Uterus (tissue), 4 donors: Measurements from ENCODE around the gene DCDC2B. TPM values are rescaled to one million over a fixed set of nuclear protein-coding genes. Genes with fewer than 3 reads are reported as not detected.

Experiments
- DNase-seq, 2 donors: peaks; one replicate each; pipeline ENCODE4 v3.0.0-alpha.2; 2019 to 2020
- H3K27ac ChIP-seq, 2 donors: fragments of 200-600 bp; sonication (generic); 1 replicate in 1 of 2; 2 replicates in 1 of 2; pipeline ENCODE4 v1.5.1; 2016 to 2018
- H3K27me3 ChIP-seq, 2 donors: fragments of 200-600 bp; sonication (generic); one replicate each; pipeline ENCODE4 v1.5.1; 2018 to 2019; ENCODE audit warnings: control low read depth in 1 of 2
- H3K36me3 ChIP-seq, 2 donors: fragments of 200-600 bp; sonication (generic); one replicate each; pipeline ENCODE4 v1.5.1; 2019; ENCODE audit warnings: control low read depth in 1 of 2
- H3K4me1 ChIP-seq, 2 donors: fragments of 200-600 bp; sonication (generic); one replicate each; pipeline ENCODE4 v1.5.1; 2018 to 2019; ENCODE audit warnings: control low read depth in 1 of 2
- H3K4me3 ChIP-seq, 2 donors: fragments of 200-600 bp; sonication (generic); 1 replicate in 1 of 2; 2 replicates in 1 of 2; pipeline ENCODE4 v1.5.1; 2018 to 2019; ENCODE audit warnings: mild to moderate bottlenecking in 1 of 2
- H3K9me3 ChIP-seq, 2 donors: fragments of 200-600 bp; sonication (generic); one replicate each; pipeline ENCODE4 v1.5.1; 2019; ENCODE audit warnings: control low read depth in 1 of 2
- POLR2A ChIP-seq, 2 donors: fragments of 450-650 bp; IDR thresholded peaks; one replicate each; pipeline ENCODE4 v1.6.1; 2016; ENCODE audit warnings: antibody characterized with exemption in 2 of 2, mild to moderate bottlenecking in 1 of 2, moderate library complexity in 1 of 2
- intact Hi-C: fragments of 100-400 bp; cut with DNase I; formaldehyde crosslinking; loops from one replicate; pipeline ENCODE4 v1.15.1; 2023; ENCODE audit warnings: low total_unique reads
- total RNA-seq, 4 donors: library from RNA; depleted of rRNA in 3 of 4; stranded (reverse); fragments of >200 nt in 3 of 4; gene quantifications; one replicate each; pipeline versions ENCODE4 v1.1.0 to v1.2.4, GENCODE V29; 2014 to 2023
- TF ChIP-seq, protein P1 (sequence below), 4 experiments: fragments of 200-600 bp in 2 of 4; fragments of 450-650 bp in 2 of 4; sonication (generic) in 2 of 4; IDR thresholded peaks; one replicate each; pipeline ENCODE4 v1.5.1; 2016 to 2019; ENCODE audit warnings: antibody characterized with exemption in 4 of 4, mild to moderate bottlenecking in 2 of 4, moderate library complexity in 1 of 4
- donor health status: DM: yes; HTN: yes; CAD: no.

Gene DCDC2B
- total RNA-seq, 4 donors from 2014 or later, result 0.26 to 0.62 TPM; not detected in 2

DNA sequence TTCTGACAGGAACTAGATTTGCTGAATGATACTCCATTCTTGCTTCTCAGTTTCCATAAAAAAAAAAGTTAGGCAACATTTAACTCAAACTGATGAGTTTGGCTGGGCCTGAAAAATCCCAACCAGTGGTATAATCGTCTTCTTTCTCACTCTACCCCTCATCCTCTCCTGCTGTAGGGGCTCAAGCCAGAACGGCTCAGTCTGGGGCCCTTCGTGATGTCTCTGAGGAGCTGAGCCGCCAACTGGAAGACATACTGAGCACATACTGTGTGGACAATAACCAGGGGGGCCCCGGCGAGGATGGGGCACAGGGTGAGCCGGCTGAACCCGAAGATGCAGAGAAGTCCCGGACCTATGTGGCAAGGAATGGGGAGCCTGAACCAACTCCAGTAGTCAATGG lies 27.8 kb upstream of the DCDC2B start:
- TF ChIP-seq, protein P1, sequence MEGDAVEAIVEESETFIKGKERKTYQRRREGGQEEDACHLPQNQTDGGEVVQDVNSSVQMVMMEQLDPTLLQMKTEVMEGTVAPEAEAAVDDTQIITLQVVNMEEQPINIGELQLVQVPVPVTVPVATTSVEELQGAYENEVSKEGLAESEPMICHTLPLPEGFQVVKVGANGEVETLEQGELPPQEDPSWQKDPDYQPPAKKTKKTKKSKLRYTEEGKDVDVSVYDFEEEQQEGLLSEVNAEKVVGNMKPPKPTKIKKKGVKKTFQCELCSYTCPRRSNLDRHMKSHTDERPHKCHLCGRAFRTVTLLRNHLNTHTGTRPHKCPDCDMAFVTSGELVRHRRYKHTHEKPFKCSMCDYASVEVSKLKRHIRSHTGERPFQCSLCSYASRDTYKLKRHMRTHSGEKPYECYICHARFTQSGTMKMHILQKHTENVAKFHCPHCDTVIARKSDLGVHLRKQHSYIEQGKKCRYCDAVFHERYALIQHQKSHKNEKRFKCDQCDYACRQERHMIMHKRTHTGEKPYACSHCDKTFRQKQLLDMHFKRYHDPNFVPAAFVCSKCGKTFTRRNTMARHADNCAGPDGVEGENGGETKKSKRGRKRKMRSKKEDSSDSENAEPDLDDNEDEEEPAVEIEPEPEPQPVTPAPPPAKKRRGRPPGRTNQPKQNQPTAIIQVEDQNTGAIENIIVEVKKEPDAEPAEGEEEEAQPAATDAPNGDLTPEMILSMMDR (IDR thresholded peaks at IDR 0.05), result no peak
- TF ChIP-seq POLR2A (IDR thresholded peaks at IDR 0.05), result no peak
- no peak for DNase-seq

DNA sequence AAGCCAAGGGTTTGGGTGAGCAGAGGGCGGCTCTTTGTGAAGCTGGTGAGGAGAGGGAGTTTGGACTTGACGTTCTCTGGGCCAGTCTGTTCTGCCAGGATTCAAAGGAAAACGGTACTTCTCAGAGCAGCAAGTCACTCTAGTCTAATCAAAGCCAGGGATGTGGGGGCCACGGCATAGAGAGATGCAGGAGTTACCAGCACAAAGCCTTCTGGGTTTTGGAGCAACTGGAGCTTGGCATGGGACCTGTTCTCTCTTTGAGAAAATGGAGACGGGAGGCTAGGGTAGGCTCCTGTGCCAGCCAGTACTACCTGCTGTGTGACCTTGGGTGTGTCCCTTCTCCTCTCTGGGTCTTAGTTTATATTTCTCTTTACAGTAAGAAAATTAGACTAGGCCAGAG lies 27.3 kb upstream of the DCDC2B start:
- Histone ChIP-seq H3K9me3 (no peaks in the 10 kb centered on the region), H3K4me1 (peaks cover 13 to 15% of the 10 kb centered on the region in 2 donors), H3K4me3 (no peak overlapping the region), H3K27me3 (no peaks in the 10 kb centered on the region), H3K36me3 (no peaks in the 10 kb centered on the region), H3K27ac (peak overlapping the region in 1 of 2 donors; percentile 37)
- TF ChIP-seq, protein P1 (IDR thresholded peaks at IDR 0.05), result no peak
- no peak for TF ChIP-seq POLR2A (IDR thresholded peaks at IDR 0.05)
- no peak for DNase-seq
- intact Hi-C loops, result no loop called here

More for the DNA sequence above, 27.8 kb upstream of the DCDC2B start:
- Histone ChIP-seq H3K36me3 (no peaks in the 10 kb centered on the region), H3K4me1 (peaks cover 13 to 15% of the 10 kb centered on the region in 2 donors), H3K27me3 (no peaks in the 10 kb centered on the region), H3K27ac (peak overlapping the region; percentile 37 to 91), H3K4me3 (peak overlapping the region in 1 of 2 donors; percentile 63), H3K9me3 (no peaks in the 10 kb centered on the region)
- intact Hi-C loops, result no loop called here

- Histone ChIP-seq H3K27ac (no peak overlapping the region), H3K9me3 (no peaks in the 10 kb centered on the region), H3K4me1 (peaks cover 13 to 15% of the 10 kb centered on the region in 2 donors), H3K36me3 (no peaks in the 10 kb centered on the region), H3K4me3 (no peak overlapping the region), H3K27me3 (no peaks in the 10 kb centered on the region)
- no peak for DNase-seq
- intact Hi-C loops, result no loop called here
- TF ChIP-seq, protein P1 (IDR thresholded peaks at IDR 0.05), result no peak
- no peak for TF ChIP-seq POLR2A (IDR thresholded peaks at IDR 0.05)
Measured at GRCh38 chr1:32182060-32182459, 26.8 kb upstream of the DCDC2B start.

DNA sequence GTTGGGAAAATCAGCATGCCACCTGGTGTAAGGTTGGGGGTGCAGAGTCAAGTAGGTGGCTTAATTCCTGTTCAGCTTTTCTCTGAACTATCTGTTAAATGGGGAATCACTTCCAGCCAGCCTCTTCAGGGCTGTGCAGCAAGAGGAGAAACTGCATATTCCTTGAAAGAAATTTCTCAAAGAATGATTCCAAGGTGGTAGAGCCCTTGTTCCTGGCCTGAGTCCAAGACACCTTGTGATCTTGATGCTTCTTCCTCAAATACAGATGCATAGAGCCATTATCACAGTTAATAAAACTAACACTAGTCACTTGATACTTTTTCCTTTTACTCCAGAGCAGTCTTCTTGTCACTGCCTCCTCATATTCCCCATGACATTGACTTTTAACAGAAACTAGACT lies 24.2 kb upstream of the DCDC2B start:
- Histone ChIP-seq H3K4me3 (no peak overlapping the region), H3K27me3 (no peaks in the 10 kb centered on the region), H3K4me1 (peaks cover 13 to 15% of the 10 kb centered on the region in 2 donors), H3K36me3 (no peaks in the 10 kb centered on the region), H3K27ac (no peak overlapping the region), H3K9me3 (no peaks in the 10 kb centered on the region)
- intact Hi-C loops, result no loop called here
- TF ChIP-seq POLR2A (IDR thresholded peaks at IDR 0.05), result no peak
- TF ChIP-seq, protein P1 (IDR thresholded peaks at IDR 0.05), result no peak
- no peak for DNase-seq

GRCh38 chr1:32186077-32186476 lies 22.8 kb upstream of the DCDC2B start:
- Histone ChIP-seq H3K4me1 (peaks cover 7 to 12% of the 10 kb centered on the region in 2 donors), H3K9me3 (no peaks in the 10 kb centered on the region), H3K27ac (no peak overlapping the region), H3K27me3 (no peaks in the 10 kb centered on the region), H3K4me3 (no peak overlapping the region), H3K36me3 (no peaks in the 10 kb centered on the region)
- intact Hi-C loops, result no loop called here
- TF ChIP-seq, protein P1 (IDR thresholded peaks at IDR 0.05), result no peak
- TF ChIP-seq POLR2A (IDR thresholded peaks at IDR 0.05), result no peak
- no peak for DNase-seq
